Kidney (tissue), 14 donors: ENCODE results near the gene EPS8. TPM values are rescaled to one million over a fixed set of nuclear protein-coding genes. Genes with fewer than 3 reads are reported as not detected.

Experiments
- DNase-seq, 5 donors: peaks; one replicate each; pipeline ENCODE4 v3.0.0-alpha.2; 2013 to 2020
- FAIRE-seq: peaks from 2 replicates; lab custom pipeline; 2012; peaks lifted over from hg19 to GRCh38; lab: Jason Lieb, UNC
- H3K27ac ChIP-seq, 2 donors: one replicate each; pipeline ENCODE4 v1.7.0; 2013; ENCODE audit warnings: low read depth in 2 of 2, low read length in 2 of 2, inconsistent platforms in 1 of 2
- H3K27me3 ChIP-seq: one replicate; pipeline ENCODE4 v1.7.1; 2013; ENCODE audit warnings: low read length, inconsistent platforms; ENCODE audit not compliant: control insufficient read depth, insufficient read depth
- H3K36me3 ChIP-seq, 3 donors: one replicate each; pipeline versions ENCODE4 v1.7.0 to v1.7.1; 2013; ENCODE audit warnings: low read length in 3 of 3, control low read depth in 1 of 3, inconsistent platforms in 1 of 3; ENCODE audit not compliant: insufficient read depth in 3 of 3, control insufficient read depth in 2 of 3
- H3K4me1 ChIP-seq, 3 donors: one replicate each; pipeline versions ENCODE4 v1.7.0 to v1.7.1; 2013; ENCODE audit warnings: low read length in 3 of 3, inconsistent platforms in 1 of 3, low read depth in 1 of 3; ENCODE audit not compliant: control insufficient read depth in 2 of 3, insufficient read depth in 2 of 3
- H3K4me3 ChIP-seq, 3 donors: one replicate each; pipeline versions ENCODE4 v1.7.0 to v1.8.1; 2013; ENCODE audit warnings: low read length in 3 of 3, control low read depth in 1 of 3, inconsistent platforms in 1 of 3
- H3K9ac ChIP-seq, 3 donors: one replicate each; pipeline versions ENCODE4 v1.7.0 to v1.7.1; 2013; ENCODE audit warnings: low read length in 3 of 3, control low read depth in 1 of 3, inconsistent platforms in 1 of 3
- H3K9me3 ChIP-seq, 3 donors: one replicate each; pipeline versions ENCODE4 v1.7.0 to v1.7.1; 2013; ENCODE audit warnings: low read length in 3 of 3, control low read depth in 1 of 3, inconsistent platforms in 1 of 3; ENCODE audit not compliant: control insufficient read depth in 2 of 3, insufficient read depth in 1 of 3
- intact Hi-C: fragments of 100-400 bp; cut with DNase I; formaldehyde crosslinking; loops from one replicate; pipeline ENCODE4 v1.11.1; 2022
- polyA plus RNA-seq: library from polyadenylated mRNA; stranded (reverse); fragments of 350-450 nt; fragmentation: Illumina TruSeq; extraction: RNeasy Lipid Tissue Mini Kit (QIAGEN cat#74804); gene quantifications from one replicate; pipeline ENCODE4 v1.2.3, GENCODE V29; 2014; ENCODE audit warnings: low read depth, low replicate concordance; ENCODE audit not compliant: insufficient read depth
- total RNA-seq: library from RNA; stranded (reverse); fragmentation: NEBNext Ultra II Directional; extraction: Animal tissue kit (Norgen Biotek cat#: 25700); gene quantifications from one replicate; pipeline ENCODE4 v1.2.1, GENCODE V29; 2021
- TF ChIP-seq, protein P1 (sequence below): IDR thresholded peaks from 3 replicates; pipeline ENCODE4 v1.5.1; 2012; ENCODE audit warnings: mild to moderate bottlenecking, moderate library complexity, borderline replicate concordance; ENCODE audit not compliant: insufficient read depth; ENCODE audit errors: extremely low read depth
- donor health status: control.
- donor health status: control.
- donor health status: control.
- donor health status: control.
- donor health status: control.
- donor health status: DM: yes; HTN: yes; CAD: no.
- donor health status: Normal renal cell carcinoma (clear cell type).

EPS8 gene
- total and polyA plus RNA-seq, 2 donors from 2014 or later, result 33.9 to 80.3 TPM

DNA sequence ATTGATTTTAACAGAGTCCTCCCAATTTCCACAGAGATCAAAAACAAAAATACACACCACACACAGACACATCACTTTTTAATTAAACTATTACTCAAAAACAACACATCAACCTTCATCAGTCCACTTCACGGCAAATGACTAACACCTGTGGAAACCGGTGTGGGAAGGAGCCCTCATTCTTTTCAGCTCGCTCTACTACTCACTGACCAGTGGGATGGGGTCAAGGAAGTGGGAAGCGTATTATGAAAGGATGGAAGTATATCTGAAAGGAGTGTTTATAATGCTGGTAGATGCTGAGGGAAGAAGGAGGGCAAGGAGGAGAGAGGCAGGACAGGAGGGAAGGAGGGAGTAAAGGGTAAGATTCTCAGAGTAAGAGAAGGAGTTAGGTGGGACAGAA lies 156.5 kb downstream of the EPS8 start:
- no peak overlapping the region for H3K4me3 ChIP-seq
- TF ChIP-seq, protein P1, sequence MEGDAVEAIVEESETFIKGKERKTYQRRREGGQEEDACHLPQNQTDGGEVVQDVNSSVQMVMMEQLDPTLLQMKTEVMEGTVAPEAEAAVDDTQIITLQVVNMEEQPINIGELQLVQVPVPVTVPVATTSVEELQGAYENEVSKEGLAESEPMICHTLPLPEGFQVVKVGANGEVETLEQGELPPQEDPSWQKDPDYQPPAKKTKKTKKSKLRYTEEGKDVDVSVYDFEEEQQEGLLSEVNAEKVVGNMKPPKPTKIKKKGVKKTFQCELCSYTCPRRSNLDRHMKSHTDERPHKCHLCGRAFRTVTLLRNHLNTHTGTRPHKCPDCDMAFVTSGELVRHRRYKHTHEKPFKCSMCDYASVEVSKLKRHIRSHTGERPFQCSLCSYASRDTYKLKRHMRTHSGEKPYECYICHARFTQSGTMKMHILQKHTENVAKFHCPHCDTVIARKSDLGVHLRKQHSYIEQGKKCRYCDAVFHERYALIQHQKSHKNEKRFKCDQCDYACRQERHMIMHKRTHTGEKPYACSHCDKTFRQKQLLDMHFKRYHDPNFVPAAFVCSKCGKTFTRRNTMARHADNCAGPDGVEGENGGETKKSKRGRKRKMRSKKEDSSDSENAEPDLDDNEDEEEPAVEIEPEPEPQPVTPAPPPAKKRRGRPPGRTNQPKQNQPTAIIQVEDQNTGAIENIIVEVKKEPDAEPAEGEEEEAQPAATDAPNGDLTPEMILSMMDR, result no peak
- H3K9ac ChIP-seq, result no peak overlapping the region
- FAIRE-seq (no peak), DNase-seq (no peak)
- no peaks in the 10 kb centered on the region for H3K9me3 ChIP-seq
- H3K27ac ChIP-seq, result no peak overlapping the region
- H3K36me3 ChIP-seq, result peaks cover 0 to 6% (median 2%) of the 10 kb centered on the region in 3 donors
- intact Hi-C loops, result no loop called here
- H3K27me3 ChIP-seq, result no peaks in the 10 kb centered on the region
- peaks cover 0 to 13% (median 6%) of the 10 kb centered on the region in 3 donors for H3K4me1 ChIP-seq

- Histone ChIP-seq H3K36me3 (peaks cover 0 to 6% (median 2%) of the 10 kb centered on the region in 3 donors), H3K27me3 (no peaks in the 10 kb centered on the region), H3K27ac (peak overlapping the region; percentile 71 to 80), H3K9me3 (no peaks in the 10 kb centered on the region), H3K4me3 (no peak overlapping the region), H3K4me1 (peaks cover 0 to 13% (median 6%) of the 10 kb centered on the region in 3 donors), H3K9ac (no peak overlapping the region)
- intact Hi-C loops, result no loop called here
- DNase-seq, result no peak
- TF ChIP-seq, protein P1, result no peak
- no peak for FAIRE-seq
These were observed 158.0 kb downstream of the EPS8 start for GRCh38 chr12:15631007-15631715.

DNA sequence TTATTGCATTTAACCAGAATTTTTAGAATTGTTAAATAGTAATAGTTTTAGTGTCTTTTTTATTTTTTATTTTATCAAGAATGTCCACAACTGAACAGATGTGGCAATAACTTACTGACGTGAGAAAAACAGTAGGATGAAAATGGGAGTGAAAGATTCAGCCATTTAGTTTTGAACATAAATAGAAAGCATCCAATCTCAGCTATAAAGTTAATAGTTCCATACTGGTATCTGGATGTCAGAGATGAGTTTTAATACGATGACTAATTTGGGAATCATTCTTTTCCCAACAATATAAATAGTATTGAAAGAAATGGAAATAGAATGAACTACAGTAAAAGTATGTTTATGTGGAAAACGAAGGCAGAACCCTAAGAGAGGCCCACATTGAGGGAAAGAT lies 159.4 kb downstream of the EPS8 start:
- Histone ChIP-seq H3K9me3 (no peaks in the 10 kb centered on the region), H3K27ac (peak overlapping the region; percentile 71 to 80), H3K4me3 (no peak overlapping the region), H3K27me3 (no peaks in the 10 kb centered on the region), H3K9ac (no peak overlapping the region), H3K36me3 (peaks cover 0 to 6% (median 5%) of the 10 kb centered on the region in 3 donors), H3K4me1 (peaks cover 0 to 13% (median 6%) of the 10 kb centered on the region in 3 donors)
- TF ChIP-seq, protein P1, result no peak
- DNase-seq, result no peak
- FAIRE-seq, result no peak
- intact Hi-C loops, result no loop called here
